GM23338 (cell line): ENCODE data around the gene NEK4. TPM values are rescaled to one million over a fixed set of nuclear protein-coding genes. Genes with fewer than 3 reads are reported as not detected.

Experiments
- ATAC-seq: fragments of 200-7000 bp; cut with Tn5 transposase; 3 replicates; pipeline ENCODE4 v1.9.1; 2020
- DNase-seq: peaks from one replicate; pipeline ENCODE4 v3.0.0-alpha.2; 2015; ENCODE audit warnings: low spot score
- H2AFZ ChIP-seq: fragments of 200-600 bp; sonication (generic); 2 replicates; pipeline ENCODE4 v1.8.0; 2016; ENCODE audit warnings: antibody characterized with exemption, mild to moderate bottlenecking, moderate library complexity
- H3F3A ChIP-seq: fragments of 200-600 bp; sonication (generic); replicated peaks from 2 replicates; pipeline ENCODE4 v1.8.0; 2017; ENCODE audit warnings: antibody characterized with exemption, mixed run types, low read depth
- H3K27ac ChIP-seq: fragments of 200-600 bp; sonication (generic); 2 replicates; pipeline ENCODE4 v1.6.1; 2016; ENCODE audit warnings: low read depth
- H3K27me3 ChIP-seq: fragments of 200-600 bp; sonication (generic); 2 replicates; pipeline ENCODE4 v1.8.0; 2016; ENCODE audit warnings: mild to moderate bottlenecking, mixed run types, moderate library complexity; ENCODE audit not compliant: insufficient read depth
- H3K36me3 ChIP-seq: fragments of 200-600 bp; sonication (generic); 2 replicates; pipeline ENCODE4 v1.8.0; 2016; ENCODE audit warnings: mild to moderate bottlenecking; ENCODE audit not compliant: insufficient read depth
- H3K4me1 ChIP-seq: fragments of 200-600 bp; sonication (generic); 2 replicates; pipeline ENCODE4 v1.8.0; 2016; ENCODE audit warnings: mild to moderate bottlenecking, moderate library complexity; ENCODE audit not compliant: insufficient read depth
- H3K4me2 ChIP-seq: fragments of 200-600 bp; sonication (generic); 2 replicates; pipeline ENCODE4 v1.7.1; 2017; ENCODE audit warnings: mixed run types
- H3K4me3 ChIP-seq: fragments of 200-600 bp; sonication (generic); 2 replicates; pipeline ENCODE4 v1.6.1; 2016; ENCODE audit warnings: mixed run types
- H3K79me2 ChIP-seq: fragments of 200-600 bp; sonication (generic); replicated peaks from 2 replicates; pipeline ENCODE4 v1.8.0; 2017; ENCODE audit warnings: mild to moderate bottlenecking; ENCODE audit not compliant: insufficient read depth
- H3K9me2 ChIP-seq: fragments of 200-600 bp; sonication (generic); 2 replicates; pipeline ENCODE4 v1.8.0; 2017; ENCODE audit not compliant: insufficient read depth
- H4K20me1 ChIP-seq: fragments of 200-600 bp; sonication (generic); replicated peaks from 2 replicates; pipeline ENCODE4 v1.8.0; 2017; ENCODE audit warnings: mild to moderate bottlenecking; ENCODE audit not compliant: insufficient read depth
- H3K27ac Mint-ChIP-seq: 2 replicates; pipeline ENCODE4 v1.8.0; 2020; ENCODE audit warnings: inconsistent platforms, mild to moderate bottlenecking, moderate library complexity, mixed read lengths
- H3K27me3 Mint-ChIP-seq: 3 replicates; pipeline ENCODE4 v1.8.0; 2022; ENCODE audit warnings: low read depth, mild to moderate bottlenecking, moderate library complexity, mixed read lengths, inconsistent platforms; ENCODE audit not compliant: insufficient read depth, poor library complexity
- H3K36me3 Mint-ChIP-seq: 3 replicates; pipeline ENCODE4 v1.8.0; 2021; ENCODE audit warnings: low read depth, mild to moderate bottlenecking, inconsistent platforms, moderate library complexity, mixed read lengths
- H3K4me1 Mint-ChIP-seq: 3 replicates; pipeline ENCODE4 v1.8.0; 2020; ENCODE audit warnings: mild to moderate bottlenecking, inconsistent platforms, mixed read lengths
- H3K4me3 Mint-ChIP-seq: 3 replicates; pipeline ENCODE4 v1.8.0; 2021; ENCODE audit warnings: moderate library complexity, mild to moderate bottlenecking, inconsistent platforms, mixed read lengths
- H3K9me3 Mint-ChIP-seq: 3 replicates; pipeline ENCODE4 v1.8.0; 2020; ENCODE audit warnings: moderate library complexity, mild to moderate bottlenecking, inconsistent platforms, mixed read lengths
- CREB1 ChIP-seq: fragments of 250-450 bp; sonication (Bioruptor Pico); IDR thresholded peaks from 2 replicates; pipeline ENCODE4 v1.5.0; 2020; ENCODE audit warnings: low read depth, mild to moderate bottlenecking, moderate library complexity
- ETS1 ChIP-seq: IDR thresholded peaks from 2 replicates; pipeline ENCODE4 v1.6.1; 2016; ENCODE audit warnings: antibody characterized with exemption
- EZH2 ChIP-seq: fragments of 200-600 bp; sonication (generic); IDR thresholded peaks from one replicate; pipeline ENCODE4 v1.8.0; 2017; ENCODE audit warnings: antibody characterized with exemption, mild to moderate bottlenecking, low read depth; ENCODE audit not compliant: unreplicated experiment
- EZH2phosphoT487 ChIP-seq: fragments of 200-600 bp; sonication (generic); IDR thresholded peaks from one replicate; pipeline ENCODE4 v1.8.1; 2018; ENCODE audit warnings: antibody characterized with exemption; ENCODE audit not compliant: unreplicated experiment
- JUNB ChIP-seq: IDR thresholded peaks from one replicate; pipeline ENCODE4 v1.6.1; 2016; ENCODE audit warnings: antibody characterized with exemption; ENCODE audit not compliant: unreplicated experiment
- POLR2AphosphoS5 ChIP-seq: IDR thresholded peaks from 2 replicates; pipeline ENCODE4 v1.6.1; 2016; ENCODE audit warnings: antibody characterized with exemption, low read depth
- REST ChIP-seq: IDR thresholded peaks from one replicate; pipeline ENCODE4 v1.6.1; 2018; ENCODE audit warnings: antibody characterized with exemption; ENCODE audit not compliant: unreplicated experiment
- STAT1 ChIP-seq: IDR thresholded peaks from one replicate; pipeline ENCODE4 v1.6.1; 2016; ENCODE audit warnings: antibody characterized with exemption; ENCODE audit not compliant: unreplicated experiment
- ZNF114 ChIP-seq: fragments of 250-450 bp; sonication (Bioruptor Pico); IDR thresholded peaks from 2 replicates; pipeline ENCODE4 v1.5.0; 2020; ENCODE audit warnings: mild to moderate bottlenecking, moderate library complexity
- ZNF331 ChIP-seq: fragments of 250-450 bp; sonication (Bioruptor Pico); IDR thresholded peaks from 2 replicates; pipeline ENCODE4 v1.5.0; 2020; ENCODE audit warnings: low read depth, mild to moderate bottlenecking, moderate library complexity
- polyA plus RNA-seq: library from polyadenylated mRNA; unstranded; fragments of >200 nt; fragmentation: Nextera tagmentation; extraction: Ambion mirVana; gene quantifications from 2 replicates; pipeline ENCODE4 v1.2.1, GENCODE V29; 2016
- total RNA-seq: library from RNA; depleted of rRNA; stranded (reverse); fragments of >200 nt; shearing (Covaris generic); gene quantifications from 2 replicates; pipeline ENCODE4 v1.2.3, GENCODE V29; 2014
- TF ChIP-seq, protein P1 (sequence below), 2 experiments: fragments of 200-600 bp in 1 of 2; sonication (generic) in 1 of 2; conservative IDR thresholded peaks; 2 replicates each; pipeline versions ENCODE4 v1.5.1 to v1.6.1; 2016 to 2017; ENCODE audit warnings: antibody characterized with exemption in 2 of 2, low read depth in 2 of 2, mild to moderate bottlenecking in 2 of 2, moderate library complexity in 1 of 2

NEK4 gene
- total and polyA plus RNA-seq, 2 experiments from 2014 or later, result 8.6 to 42.7 TPM

GRCh38 chr3:52769786-52770455 lies 819 bp downstream of the NEK4 start:
- DNase-seq, result peak; percentile 33
- peaks cover 8% of the 10 kb centered on the region for H3K4me1 ChIP-seq
- Mint-ChIP-seq H3K4me1 (peaks cover 7% of the 10 kb centered on the region; the same call in 2 of the 3 replicates), H3K9me3 (no peaks in the 10 kb centered on the region), H3K27ac (peak overlapping the region; percentile 90), H3K27me3 (peaks cover 8% of the 10 kb centered on the region), H3K36me3 (peaks cover 23% of the 10 kb centered on the region), H3K4me3 (peak overlapping the region; percentile 86)
- peak overlapping the region; percentile 86 for H3K27ac ChIP-seq
- H3K4me2 ChIP-seq, result peak overlapping the region; percentile 96
- H3K9me2 ChIP-seq, result no peaks in the 10 kb centered on the region
- peaks cover 8% of the 10 kb centered on the region; the same call in 1 of the 2 replicates for H4K20me1 ChIP-seq
- peak overlapping the region; percentile 100 for H2AFZ ChIP-seq
- ATAC-seq, result peak; percentile 7
- 0 out of 2 replicates have a peak, but pooled peaks cover 3% of the 10 kb centered on the region for H3F3A ChIP-seq
- H3K27me3 ChIP-seq, result no peaks in the 10 kb centered on the region
- peaks cover 20% of the 10 kb centered on the region for H3K36me3 ChIP-seq
- H3K4me3 ChIP-seq, result peak overlapping the region; percentile 84
- peaks cover 29% of the 10 kb centered on the region for H3K79me2 ChIP-seq
- no peak for TF ChIP-seq ZNF114 (CRISPR knock-in tag)

DNA sequence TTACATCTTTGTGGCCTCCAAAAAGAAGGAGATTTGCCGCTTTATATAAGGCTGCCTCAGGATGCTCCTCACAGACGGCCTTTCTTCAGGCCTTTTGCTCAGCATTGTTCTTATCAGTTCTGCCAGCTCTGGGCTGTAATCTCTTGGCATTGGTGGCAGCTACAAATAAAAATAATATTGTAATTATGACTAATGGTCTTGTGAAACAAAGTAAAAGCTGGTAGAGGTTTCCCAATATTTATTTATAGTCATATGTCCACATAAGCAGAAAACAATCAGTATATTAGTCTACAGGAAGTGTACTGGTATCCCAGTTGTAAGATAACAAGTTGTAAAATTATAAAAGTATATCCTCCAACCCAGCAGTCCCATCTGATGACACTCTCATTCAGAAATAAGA lies 7.3 kb downstream of the NEK4 start:
- Histone ChIP-seq H3K36me3 (peaks cover 40% of the 10 kb centered on the region), H3K27me3 (no peaks in the 10 kb centered on the region), H3K79me2 (peaks cover 11% of the 10 kb centered on the region), H4K20me1 (peaks cover 8% of the 10 kb centered on the region; the same call in 1 of the 2 replicates), H3K4me1 (no peaks in the 10 kb centered on the region), H3K9me2 (no peaks in the 10 kb centered on the region), H3K27ac (no peak overlapping the region), H3F3A (no peaks in the 10 kb centered on the region), H2AFZ (no peak overlapping the region), H3K4me3 (no peak overlapping the region), H3K4me2 (no peak overlapping the region)
- no peak for DNase-seq
- Mint-ChIP-seq H3K27me3 (peaks cover 5% of the 10 kb centered on the region), H3K4me1 (no peaks in the 10 kb centered on the region), H3K27ac (no peak overlapping the region), H3K36me3 (peaks cover 73% of the 10 kb centered on the region), H3K4me3 (no peak overlapping the region), H3K9me3 (no peaks in the 10 kb centered on the region)
- no peak for ATAC-seq
- TF ChIP-seq STAT1 (no peak), REST (no peak), EZH2 (no peak), CREB1 (CRISPR knock-in tag) (no peak), POLR2AphosphoS5 (no peak), ETS1 (no peak), ZNF114 (CRISPR knock-in tag) (no peak), EZH2phosphoT487 (no peak), ZNF331 (CRISPR knock-in tag) (no peak), JUNB (no peak)
- TF ChIP-seq, protein P1, sequence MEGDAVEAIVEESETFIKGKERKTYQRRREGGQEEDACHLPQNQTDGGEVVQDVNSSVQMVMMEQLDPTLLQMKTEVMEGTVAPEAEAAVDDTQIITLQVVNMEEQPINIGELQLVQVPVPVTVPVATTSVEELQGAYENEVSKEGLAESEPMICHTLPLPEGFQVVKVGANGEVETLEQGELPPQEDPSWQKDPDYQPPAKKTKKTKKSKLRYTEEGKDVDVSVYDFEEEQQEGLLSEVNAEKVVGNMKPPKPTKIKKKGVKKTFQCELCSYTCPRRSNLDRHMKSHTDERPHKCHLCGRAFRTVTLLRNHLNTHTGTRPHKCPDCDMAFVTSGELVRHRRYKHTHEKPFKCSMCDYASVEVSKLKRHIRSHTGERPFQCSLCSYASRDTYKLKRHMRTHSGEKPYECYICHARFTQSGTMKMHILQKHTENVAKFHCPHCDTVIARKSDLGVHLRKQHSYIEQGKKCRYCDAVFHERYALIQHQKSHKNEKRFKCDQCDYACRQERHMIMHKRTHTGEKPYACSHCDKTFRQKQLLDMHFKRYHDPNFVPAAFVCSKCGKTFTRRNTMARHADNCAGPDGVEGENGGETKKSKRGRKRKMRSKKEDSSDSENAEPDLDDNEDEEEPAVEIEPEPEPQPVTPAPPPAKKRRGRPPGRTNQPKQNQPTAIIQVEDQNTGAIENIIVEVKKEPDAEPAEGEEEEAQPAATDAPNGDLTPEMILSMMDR (conservative IDR thresholded peaks at IDR 0.05; ENCODE audit: low read depth in 2 of 2), result no peak
